ENCODE measurements around the gene CASP5. TPM values are rescaled to one million over a fixed set of nuclear protein-coding genes. Genes with fewer than 3 reads are reported as not detected.
"Not testable (repeated sequence)": the region's sequence is repeated elsewhere in the genome, so short reads cannot be mapped to it uniquely, and the experiment has no call there.

CASP5 gene
- polyA plus RNA-seq, 2 donors, result 0.11 TPM; not detected in 1

GRCh38 chr11:105034388-105034787 is 11.4 kb upstream of the CASP5 start:
- peak overlapping the region; percentile 43 to 61 for H3K4me3 ChIP-seq (ENCODE audit: low read depth in 1 of 2, low read length in 2 of 2)

GRCh38 chr11:105033781-105034180 is 10.8 kb upstream of the CASP5 start:
- H3K27ac ChIP-seq (ENCODE audit: low read depth in 2 of 2, low read length in 1 of 2), result no peak overlapping the region
- no peaks in the 10 kb centered on the region for H3K27me3 ChIP-seq (ENCODE audit: control insufficient read depth in 1 of 2, insufficient read depth in 2 of 2, low read length in 2 of 2)
- H3K4me1 ChIP-seq (ENCODE audit: control insufficient read depth in 2 of 2, insufficient read depth in 2 of 2, low read length in 1 of 2), result no peaks in the 10 kb centered on the region
- H3K4me3 ChIP-seq (ENCODE audit: low read depth in 1 of 2, low read length in 2 of 2), result peak overlapping the region in 1 of 2 donors; percentile 61
- WGBS, 2 donors, result 54 to 76% methylated on average over 1 of the region's 1 CpG
- no peaks in the 10 kb centered on the region for H3K9me3 ChIP-seq (ENCODE audit: control insufficient read depth in 2 of 2, insufficient read depth in 1 of 2, low read depth in 1 of 2, low read length in 1 of 2)
- peaks cover 6 to 7% of the 10 kb centered on the region in 2 donors for H3K36me3 ChIP-seq (ENCODE audit: control insufficient read depth in 2 of 2, insufficient read depth in 2 of 2, low read length in 1 of 2)

More at GRCh38 chr11:105034388-105034787, 11.4 kb upstream of the CASP5 start:
- 36 to 42% methylated on average over 2 of the region's 2 CpGs for WGBS, 2 donors
- H3K27me3 ChIP-seq (ENCODE audit: control insufficient read depth in 1 of 2, insufficient read depth in 2 of 2, low read length in 2 of 2); H3K36me3 ChIP-seq (ENCODE audit: control insufficient read depth in 2 of 2, insufficient read depth in 2 of 2, low read length in 1 of 2); H3K9me3 ChIP-seq (ENCODE audit: control insufficient read depth in 2 of 2, insufficient read depth in 1 of 2, low read depth in 1 of 2, low read length in 1 of 2); H3K4me1 ChIP-seq (ENCODE audit: control insufficient read depth in 2 of 2, insufficient read depth in 2 of 2, low read length in 1 of 2): not testable (repeated sequence)
- H3K27ac ChIP-seq (ENCODE audit: low read depth in 2 of 2, low read length in 1 of 2), result peak overlapping the region in 1 of 2 donors; percentile 70

GRCh38 chr11:105033343-105033742 is 10.4 kb upstream of the CASP5 start:
- WGBS, 2 donors, result 70 to 74% methylated on average over 3 of the region's 3 CpGs
- no peaks in the 10 kb centered on the region for H3K27me3 ChIP-seq (ENCODE audit: control insufficient read depth in 1 of 2, insufficient read depth in 2 of 2, low read length in 2 of 2)
- no peaks in the 10 kb centered on the region for H3K4me1 ChIP-seq (ENCODE audit: control insufficient read depth in 2 of 2, insufficient read depth in 2 of 2, low read length in 1 of 2)
- peaks cover 6 to 7% of the 10 kb centered on the region in 2 donors for H3K36me3 ChIP-seq (ENCODE audit: control insufficient read depth in 2 of 2, insufficient read depth in 2 of 2, low read length in 1 of 2)
- H3K27ac ChIP-seq (ENCODE audit: low read depth in 2 of 2, low read length in 1 of 2), result no peak overlapping the region
- no peaks in the 10 kb centered on the region for H3K9me3 ChIP-seq (ENCODE audit: control insufficient read depth in 2 of 2, insufficient read depth in 1 of 2, low read depth in 1 of 2, low read length in 1 of 2)
- H3K4me3 ChIP-seq (ENCODE audit: low read depth in 1 of 2, low read length in 2 of 2), result no peak overlapping the region

GRCh38 chr11:105032495-105032894 is 9.5 kb upstream of the CASP5 start:
- H3K4me1 ChIP-seq (ENCODE audit: control insufficient read depth in 2 of 2, insufficient read depth in 2 of 2, low read length in 1 of 2), result no peaks in the 10 kb centered on the region
- H3K9me3 ChIP-seq (ENCODE audit: control insufficient read depth in 2 of 2, insufficient read depth in 1 of 2, low read depth in 1 of 2, low read length in 1 of 2), result no peaks in the 10 kb centered on the region
- H3K36me3 ChIP-seq (ENCODE audit: control insufficient read depth in 2 of 2, insufficient read depth in 2 of 2, low read length in 1 of 2), result peaks cover 6 to 7% of the 10 kb centered on the region in 2 donors
- 74 to 86% methylated on average over 2 of the region's 2 CpGs for WGBS, 2 donors
- H3K4me3 ChIP-seq (ENCODE audit: low read depth in 1 of 2, low read length in 2 of 2), result no peak overlapping the region
- H3K27ac ChIP-seq (ENCODE audit: low read depth in 2 of 2, low read length in 1 of 2), result no peak overlapping the region
- no peaks in the 10 kb centered on the region for H3K27me3 ChIP-seq (ENCODE audit: control insufficient read depth in 1 of 2, insufficient read depth in 2 of 2, low read length in 2 of 2)

GRCh38 chr11:105027678-105028077 is 4.7 kb upstream of the CASP5 start:
- 78 to 84% methylated on average over 3 of the region's 3 CpGs for WGBS, 2 donors
- no peaks in the 10 kb centered on the region for H3K4me1 ChIP-seq (ENCODE audit: control insufficient read depth in 2 of 2, insufficient read depth in 2 of 2, low read length in 1 of 2)
- no peaks in the 10 kb centered on the region for H3K27me3 ChIP-seq (ENCODE audit: control insufficient read depth in 1 of 2, insufficient read depth in 2 of 2, low read length in 2 of 2)
- no peak overlapping the region for H3K4me3 ChIP-seq (ENCODE audit: low read depth in 1 of 2, low read length in 2 of 2)
- no peaks in the 10 kb centered on the region for H3K9me3 ChIP-seq (ENCODE audit: control insufficient read depth in 2 of 2, insufficient read depth in 1 of 2, low read depth in 1 of 2, low read length in 1 of 2)
- H3K27ac ChIP-seq (ENCODE audit: low read depth in 2 of 2, low read length in 1 of 2), result no peak overlapping the region
- peaks cover 6 to 7% of the 10 kb centered on the region in 2 donors for H3K36me3 ChIP-seq (ENCODE audit: control insufficient read depth in 2 of 2, insufficient read depth in 2 of 2, low read length in 1 of 2)

GRCh38 chr11:105024394-105024793 is 1.4 kb upstream of the CASP5 start:
- WGBS, 2 donors, result 92 to 94% methylated on average over 1 of the region's 1 CpG
- Histone ChIP-seq H3K27ac (ENCODE audit: low read depth in 2 of 2, low read length in 1 of 2) (no peak overlapping the region), H3K27me3 (ENCODE audit: control insufficient read depth in 1 of 2, insufficient read depth in 2 of 2, low read length in 2 of 2) (no peaks in the 10 kb centered on the region), H3K36me3 (ENCODE audit: control insufficient read depth in 2 of 2, insufficient read depth in 2 of 2, low read length in 1 of 2) (no peaks in the 10 kb centered on the region), H3K4me3 (ENCODE audit: low read depth in 1 of 2, low read length in 2 of 2) (no peak overlapping the region), H3K4me1 (ENCODE audit: control insufficient read depth in 2 of 2, insufficient read depth in 2 of 2, low read length in 1 of 2) (no peaks in the 10 kb centered on the region), H3K9me3 (ENCODE audit: control insufficient read depth in 2 of 2, insufficient read depth in 1 of 2, low read depth in 1 of 2, low read length in 1 of 2) (no peaks in the 10 kb centered on the region)

- WGBS, 2 donors, result 45 to 62% methylated on average over 2 of the region's 2 CpGs
- no peaks in the 10 kb centered on the region for H3K36me3 ChIP-seq (ENCODE audit: control insufficient read depth in 2 of 2, insufficient read depth in 2 of 2, low read length in 1 of 2)
- no peak overlapping the region for H3K4me3 ChIP-seq (ENCODE audit: low read depth in 1 of 2, low read length in 2 of 2)
- H3K27me3 ChIP-seq (ENCODE audit: control insufficient read depth in 1 of 2, insufficient read depth in 2 of 2, low read length in 2 of 2), result no peaks in the 10 kb centered on the region
- H3K9me3 ChIP-seq (ENCODE audit: control insufficient read depth in 2 of 2, insufficient read depth in 1 of 2, low read depth in 1 of 2, low read length in 1 of 2), result no peaks in the 10 kb centered on the region
- no peaks in the 10 kb centered on the region for H3K4me1 ChIP-seq (ENCODE audit: control insufficient read depth in 2 of 2, insufficient read depth in 2 of 2, low read length in 1 of 2)
- H3K27ac ChIP-seq (ENCODE audit: low read depth in 2 of 2, low read length in 1 of 2), result no peak overlapping the region
These were observed 441 bp downstream of the CASP5 start for GRCh38 chr11:105022527-105022926.

GRCh38 chr11:105007463-105007862 is 15.5 kb downstream of the CASP5 start:
- no peaks in the 10 kb centered on the region for H3K9me3 ChIP-seq (ENCODE audit: control insufficient read depth in 2 of 2, insufficient read depth in 1 of 2, low read depth in 1 of 2, low read length in 1 of 2)
- H3K27me3 ChIP-seq (ENCODE audit: control insufficient read depth in 1 of 2, insufficient read depth in 2 of 2, low read length in 2 of 2), result no peaks in the 10 kb centered on the region
- H3K36me3 ChIP-seq (ENCODE audit: control insufficient read depth in 2 of 2, insufficient read depth in 2 of 2, low read length in 1 of 2), result no peaks in the 10 kb centered on the region
- no peak overlapping the region for H3K27ac ChIP-seq (ENCODE audit: low read depth in 2 of 2, low read length in 1 of 2)
- H3K4me3 ChIP-seq (ENCODE audit: low read depth in 1 of 2, low read length in 2 of 2), result no peak overlapping the region
- no peaks in the 10 kb centered on the region for H3K4me1 ChIP-seq (ENCODE audit: control insufficient read depth in 2 of 2, insufficient read depth in 2 of 2, low read length in 1 of 2)

GRCh38 chr11:105005451-105005845 is 17.5 kb downstream of the CASP5 start:
- H3K4me3 ChIP-seq (ENCODE audit: low read depth in 1 of 2, low read length in 2 of 2), result no peak overlapping the region

GRCh38 chr11:105004021-105004420 is 18.9 kb downstream of the CASP5 start:
- no peak overlapping the region for H3K27ac ChIP-seq (ENCODE audit: low read depth in 2 of 2, low read length in 1 of 2)
- no peaks in the 10 kb centered on the region for H3K36me3 ChIP-seq (ENCODE audit: control insufficient read depth in 2 of 2, insufficient read depth in 2 of 2, low read length in 1 of 2)
- H3K4me3 ChIP-seq (ENCODE audit: low read depth in 1 of 2, low read length in 2 of 2), result no peak overlapping the region
- H3K27me3 ChIP-seq (ENCODE audit: control insufficient read depth in 1 of 2, insufficient read depth in 2 of 2, low read length in 2 of 2), result no peaks in the 10 kb centered on the region
- no peaks in the 10 kb centered on the region for H3K4me1 ChIP-seq (ENCODE audit: control insufficient read depth in 2 of 2, insufficient read depth in 2 of 2, low read length in 1 of 2)
- 68 to 83% methylated on average over 3 of the region's 3 CpGs for WGBS, 2 donors
- H3K9me3 ChIP-seq (ENCODE audit: control insufficient read depth in 2 of 2, insufficient read depth in 1 of 2, low read depth in 1 of 2, low read length in 1 of 2), result no peaks in the 10 kb centered on the region

More at GRCh38 chr11:105005451-105005845, 17.5 kb downstream of the CASP5 start:
- Histone ChIP-seq H3K27ac (ENCODE audit: low read depth in 2 of 2, low read length in 1 of 2) (no peak overlapping the region), H3K27me3 (ENCODE audit: control insufficient read depth in 1 of 2, insufficient read depth in 2 of 2, low read length in 2 of 2) (no peaks in the 10 kb centered on the region), H3K4me1 (ENCODE audit: control insufficient read depth in 2 of 2, insufficient read depth in 2 of 2, low read length in 1 of 2) (no peaks in the 10 kb centered on the region), H3K9me3 (ENCODE audit: control insufficient read depth in 2 of 2, insufficient read depth in 1 of 2, low read depth in 1 of 2, low read length in 1 of 2) (no peaks in the 10 kb centered on the region), H3K36me3 (ENCODE audit: control insufficient read depth in 2 of 2, insufficient read depth in 2 of 2, low read length in 1 of 2) (no peaks in the 10 kb centered on the region)
- WGBS, 2 donors, result 85 to 90% methylated on average over 3 of the region's 3 CpGs

Data from esophagus (tissue), 2 donors.